Tibial nerve (tissue), 4 donors: ENCODE measurements around the gene MAML2. TPM values are rescaled to one million over a fixed set of nuclear protein-coding genes. Genes with fewer than 3 reads are reported as not detected.

Source experiments
- DNase-seq, 2 donors: peaks; one replicate each; pipeline ENCODE4 v3.0.0-alpha.2; 2019; ENCODE audit warnings: low spot score in 2 of 2
- H3K27ac ChIP-seq, 4 donors: fragments of 200-600 bp; sonication (generic) in 3 of 4; one replicate each; pipeline ENCODE4 v1.5.1; 2017 to 2019; ENCODE audit warnings: mild to moderate bottlenecking in 1 of 4
- H3K27me3 ChIP-seq, 2 donors: fragments of 200-600 bp; sonication (generic) in 1 of 2; one replicate each; pipeline versions ENCODE4 v1.5.1 to v1.6.0; 2017 to 2019
- H3K36me3 ChIP-seq, 3 donors: fragments of 200-600 bp; sonication (generic); one replicate each; pipeline ENCODE4 v1.5.1; 2018 to 2019
- H3K4me1 ChIP-seq, 4 donors: fragments of 200-600 bp; sonication (generic) in 3 of 4; one replicate each; pipeline ENCODE4 v1.5.1; 2017 to 2019
- H3K4me3 ChIP-seq, 4 donors: fragments of 200-600 bp; sonication (generic) in 3 of 4; one replicate each; pipeline ENCODE4 v1.5.1; 2017 to 2019; ENCODE audit warnings: mild to moderate bottlenecking in 1 of 4, moderate library complexity in 1 of 4
- H3K9me3 ChIP-seq, 4 donors: fragments of 200-600 bp; sonication (generic) in 3 of 4; one replicate each; pipeline ENCODE4 v1.5.1; 2017 to 2019
- CTCF ChIP-seq, 5 experiments: fragments of 200-600 bp in 3 of 5; fragments of 450-650 bp in 2 of 5; sonication (generic) in 3 of 5; IDR thresholded peaks; one replicate each; pipeline ENCODE4 v1.5.1; 2016 to 2019; ENCODE audit warnings: antibody characterized with exemption in 5 of 5, mild to moderate bottlenecking in 3 of 5, moderate library complexity in 2 of 5
- EP300 ChIP-seq, 2 donors: sonication (generic); formaldehyde crosslinking; IDR thresholded peaks; one replicate each; pipeline ENCODE4 v1.6.1; 2017; ENCODE audit warnings: antibody characterized with exemption in 2 of 2, mild to moderate bottlenecking in 1 of 2
- POLR2A ChIP-seq, 2 donors: fragments of 450-650 bp; IDR thresholded peaks; one replicate each; pipeline ENCODE4 v1.6.1; 2017; ENCODE audit warnings: antibody characterized with exemption in 2 of 2, mild to moderate bottlenecking in 2 of 2, moderate library complexity in 2 of 2
- WGBS, 2 donors: methylation state at CpG; one replicate each; pipeline ENCODE4 v1.1.5; 2018; 5-methylcytosine and 5-hydroxymethylcytosine counted together
- total RNA-seq, 4 donors: library from RNA; depleted of rRNA; stranded (reverse); fragments of >200 nt; gene quantifications; one replicate each; pipeline ENCODE4 v1.1.0, GENCODE V29; 2016

MAML2 gene
- total RNA-seq, 4 donors from 2014 or later, result 20.5 to 38.4 (median 27.9) TPM

- no peak for DNase-seq
- 96 to 99% methylated on average over 5 of the region's 5 CpGs for WGBS, 2 donors
- H3K36me3 ChIP-seq, result peaks cover 0 to 23% (median 7%) of the 10 kb centered on the region in 3 donors
- no peaks in the 10 kb centered on the region for H3K9me3 ChIP-seq
- H3K4me1 ChIP-seq, result no peaks in the 10 kb centered on the region
- no peak for TF ChIP-seq CTCF (IDR thresholded peaks at IDR 0.05)
- no peak overlapping the region for H3K27ac ChIP-seq
- no peaks in the 10 kb centered on the region for H3K27me3 ChIP-seq
- H3K4me3 ChIP-seq, result no peak overlapping the region
Observed at GRCh38 chr11:95975343-95975742, 367.7 kb downstream of the MAML2 start.

GRCh38 chr11:95972060-95972459 lies 370.9 kb downstream of the MAML2 start:
- WGBS, 2 donors, result 47 to 67% methylated on average over 2 of the region's 2 CpGs
- Histone ChIP-seq H3K27me3 (no peaks in the 10 kb centered on the region), H3K27ac (no peak overlapping the region), H3K4me3 (no peak overlapping the region), H3K4me1 (no peaks in the 10 kb centered on the region), H3K9me3 (no peaks in the 10 kb centered on the region), H3K36me3 (no peaks in the 10 kb centered on the region)
- DNase-seq, result no peak
- no peak for TF ChIP-seq POLR2A (IDR thresholded peaks at IDR 0.05)
- no peak for TF ChIP-seq EP300 (IDR thresholded peaks at IDR 0.05)
- no peak for TF ChIP-seq CTCF (IDR thresholded peaks at IDR 0.05)

GRCh38 chr11:95968585-95968984 lies 374.4 kb downstream of the MAML2 start:
- no peaks in the 10 kb centered on the region for H3K4me1 ChIP-seq
- H3K36me3 ChIP-seq, result no peaks in the 10 kb centered on the region
- WGBS, 2 donors, result 77 to 92% methylated on average over 1 of the region's 1 CpG
- H3K27me3 ChIP-seq, result no peaks in the 10 kb centered on the region
- no peak overlapping the region for H3K4me3 ChIP-seq
- TF ChIP-seq POLR2A (IDR thresholded peaks at IDR 0.05) (no peak), CTCF (IDR thresholded peaks at IDR 0.05) (no peak), EP300 (IDR thresholded peaks at IDR 0.05) (no peak)
- DNase-seq, result no peak
- H3K9me3 ChIP-seq, result no peaks in the 10 kb centered on the region
- H3K27ac ChIP-seq, result no peak overlapping the region

DNA sequence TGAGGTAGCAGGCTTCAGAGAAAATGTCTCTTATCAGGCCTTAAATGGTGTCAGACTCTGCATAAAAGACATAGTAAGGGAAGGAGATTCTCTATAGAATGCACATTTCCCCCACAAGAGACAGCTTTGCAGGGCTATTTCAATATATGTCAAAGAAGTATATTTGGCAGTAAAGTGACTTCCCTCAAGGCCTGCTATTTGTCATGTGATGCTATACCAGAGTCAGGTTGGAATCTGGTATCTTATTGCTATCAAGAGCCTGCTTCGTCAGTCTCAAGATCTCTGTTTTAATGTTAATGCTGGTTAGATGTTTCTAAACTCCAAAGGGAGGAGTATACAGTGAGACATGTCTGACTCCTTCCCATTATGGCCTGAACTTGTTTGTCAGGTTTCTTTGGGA lies 378.7 kb downstream of the MAML2 start:
- H3K9me3 ChIP-seq, result no peaks in the 10 kb centered on the region
- 75 to 84% methylated on average over 1 of the region's 1 CpG for WGBS, 2 donors
- no peaks in the 10 kb centered on the region for H3K27me3 ChIP-seq
- no peak for TF ChIP-seq POLR2A (IDR thresholded peaks at IDR 0.05)
- TF ChIP-seq CTCF (IDR thresholded peaks at IDR 0.05), result no peak
- TF ChIP-seq EP300 (IDR thresholded peaks at IDR 0.05), result no peak
- no peak overlapping the region for H3K27ac ChIP-seq
- DNase-seq, result no peak
- no peaks in the 10 kb centered on the region for H3K36me3 ChIP-seq
- H3K4me3 ChIP-seq, result no peak overlapping the region
- no peaks in the 10 kb centered on the region for H3K4me1 ChIP-seq

DNA sequence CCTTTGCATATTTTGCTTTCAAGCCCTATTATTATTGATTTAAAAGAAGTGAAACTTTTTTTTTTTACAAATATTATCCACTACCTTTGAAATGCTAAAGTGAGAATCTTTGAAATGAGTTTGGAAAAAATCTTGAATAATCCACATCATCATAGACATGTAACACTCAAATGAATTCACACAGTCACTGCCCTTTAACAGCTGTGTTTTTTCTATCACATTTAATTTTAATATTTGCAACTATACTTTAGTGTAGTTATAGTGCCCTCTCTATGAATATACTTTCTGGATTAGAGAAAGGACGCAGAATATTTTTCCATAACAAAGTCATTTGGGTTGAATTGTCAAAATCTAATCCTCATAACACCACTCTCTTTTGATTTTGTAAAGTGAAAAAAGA lies 381.2 kb downstream of the MAML2 start:
- Histone ChIP-seq H3K9me3 (no peaks in the 10 kb centered on the region), H3K27ac (no peak overlapping the region), H3K27me3 (no peaks in the 10 kb centered on the region), H3K4me3 (no peak overlapping the region), H3K4me1 (no peaks in the 10 kb centered on the region), H3K36me3 (no peaks in the 10 kb centered on the region)
- WGBS, 2 donors, result 87 to 93% methylated on average over 1 of the region's 1 CpG
- TF ChIP-seq CTCF (IDR thresholded peaks at IDR 0.05) (no peak), EP300 (IDR thresholded peaks at IDR 0.05) (no peak), POLR2A (IDR thresholded peaks at IDR 0.05) (no peak)
- DNase-seq, result no peak
